ENCODE results near the gene ADCYAP1R1. TPM values are rescaled to one million over a fixed set of nuclear protein-coding genes. Genes with fewer than 3 reads are reported as not detected.

ADCYAP1R1 gene
- total and polyA plus RNA-seq, 2 of the 8 experiments (the other 6 are each of a cell fraction or from before 2014, with no cell fraction given): 14.4 to 14.6 TPM

GRCh38 chr7:31028417-31028992 lies 23.6 kb upstream of the ADCYAP1R1 start:
- CTCF ChIA-PET (ENCODE audit: partially characterized antibody): interaction anchor here (0.7 to 52.0 kb wide), 7 partner anchors 11 to 145 kb away, joined by 3 to 880 read pairs (median 10); partner anchors contain the start of gene ADCYAP1R1
- FAIRE-seq: no peak
- H3K79me2 ChIP-seq (ENCODE audit: control insufficient read depth in 1 of 2, insufficient read depth in 2 of 2, low read length in 2 of 2): no peaks in the 10 kb centered on the region
- DNase-seq (ENCODE audit: low read depth in 1 of 2, low spot score in 2 of 2): no peak
- no peak overlapping the region for H2BK20ac ChIP-seq (ENCODE audit: low read length)
- no peaks in the 10 kb centered on the region for H3K9me3 ChIP-seq (ENCODE audit: insufficient read depth in 2 of 2, low read depth in 1 of 2, low read length in 1 of 2)
- no peak overlapping the region for H3K4me3 ChIP-seq (ENCODE audit: extremely low read depth in 1 of 4, insufficient read depth in 2 of 4, low read depth in 3 of 4, low read length in 4 of 4)
- POLR2A ChIA-PET (ENCODE audit: partially characterized antibody): no interaction called here
- no peak overlapping the region for H2AK5ac ChIP-seq (ENCODE audit: low read depth, low read length)
- H2BK12ac ChIP-seq (ENCODE audit: low read depth, low read length): peak overlapping the region; percentile 50; the same call in 1 of the 2 replicates
- peaks cover 3 to 10% (median 6%) of the 10 kb centered on the region in 4 experiments for H3K4me1 ChIP-seq (replicated peaks in 1 of 4; ENCODE audit: control insufficient read depth in 3 of 4, insufficient read depth in 4 of 4, low read length in 3 of 4)
- H3K27me3 ChIP-seq (replicated peaks in 1 of 4; ENCODE audit: control insufficient read depth in 3 of 4, extremely low read depth in 1 of 4, insufficient read depth in 3 of 4, low read length in 3 of 4): no peaks in the 10 kb centered on the region
- 95% methylated on average over 18 of the region's 18 CpGs; no CpG with 5 or more reads in 1 of the 2 experiments for WGBS, 2 experiments (ENCODE audit: extremely low coverage in 1 of 2, insufficient coverage in 1 of 2, insufficient read length in 1 of 2, insufficient replicate concordance in 2 of 2, low coverage in 1 of 2, low lambda C conversion rate in 2 of 2, missing lambda C conversion rate in 1 of 2)
- no peak overlapping the region for H2BK120ac ChIP-seq (replicated peaks; ENCODE audit: low read depth, low read length)
- H4K8ac ChIP-seq (ENCODE audit: extremely low read depth, insufficient read depth, low read length): no peak overlapping the region
- TF ChIP-seq SAP30 (IDR thresholded peaks at IDR 0.05; ENCODE audit: insufficient read depth, insufficient replicate concordance, low read length): no peak
- TF ChIP-seq SIN3A (conservative IDR thresholded peaks at IDR 0.05 in 1 of 2, IDR thresholded peaks at IDR 0.05 in 1 of 2; ENCODE audit: low read depth in 1 of 2, low read length in 2 of 2): no peak
- TF ChIP-seq, protein P1, sequence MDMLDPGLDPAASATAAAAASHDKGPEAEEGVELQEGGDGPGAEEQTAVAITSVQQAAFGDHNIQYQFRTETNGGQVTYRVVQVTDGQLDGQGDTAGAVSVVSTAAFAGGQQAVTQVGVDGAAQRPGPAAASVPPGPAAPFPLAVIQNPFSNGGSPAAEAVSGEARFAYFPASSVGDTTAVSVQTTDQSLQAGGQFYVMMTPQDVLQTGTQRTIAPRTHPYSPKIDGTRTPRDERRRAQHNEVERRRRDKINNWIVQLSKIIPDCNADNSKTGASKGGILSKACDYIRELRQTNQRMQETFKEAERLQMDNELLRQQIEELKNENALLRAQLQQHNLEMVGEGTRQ (IDR thresholded peaks at IDR 0.05; ENCODE audit: low read length): no peak
- no peak for TF ChIP-seq RFX5 (IDR thresholded peaks at IDR 0.05; ENCODE audit: borderline replicate concordance, low read depth, low read length)
- no peak for TF ChIP-seq POLR2AphosphoS5 (IDR thresholded peaks at IDR 0.05; ENCODE audit: low read depth, low read length)
- TF ChIP-seq, protein P2, sequence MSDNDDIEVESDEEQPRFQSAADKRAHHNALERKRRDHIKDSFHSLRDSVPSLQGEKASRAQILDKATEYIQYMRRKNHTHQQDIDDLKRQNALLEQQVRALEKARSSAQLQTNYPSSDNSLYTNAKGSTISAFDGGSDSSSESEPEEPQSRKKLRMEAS (IDR thresholded peaks at IDR 0.05): no peak
- TF ChIP-seq POLR2A (IDR thresholded peaks at IDR 0.05; ENCODE audit: control extremely low read depth in 1 of 2, low read depth in 2 of 2, low read length in 2 of 2): no peak
- H3K14ac ChIP-seq (ENCODE audit: insufficient read length): no peak overlapping the region
- no peak overlapping the region for H3K9ac ChIP-seq (replicated peaks in 1 of 4; ENCODE audit: extremely low read depth in 1 of 4, low read depth in 3 of 4, low read length in 3 of 4)
- H3K79me1 ChIP-seq (ENCODE audit: low read depth, low read length): no peaks in the 10 kb centered on the region; the same call in 1 of the 2 replicates
- H3K23me2 ChIP-seq (ENCODE audit: low read depth, low read length): no peaks in the 10 kb centered on the region
- H3K4me2 ChIP-seq (ENCODE audit: insufficient read depth in 1 of 2, low read depth in 2 of 2, low read length in 2 of 2): no peak overlapping the region
- H3K23ac ChIP-seq (ENCODE audit: insufficient read length): no peak overlapping the region
- H3K36me3 ChIP-seq (ENCODE audit: control insufficient read depth in 2 of 4, insufficient read depth in 4 of 4, low read length in 3 of 4): no peaks in the 10 kb centered on the region
- H2AFZ ChIP-seq (ENCODE audit: low read length): no peak overlapping the region
- H2BK5ac ChIP-seq (ENCODE audit: low read depth, low read length): no peak overlapping the region
- H4K20me1 ChIP-seq (replicated peaks in 1 of 2; ENCODE audit: control insufficient read depth in 1 of 2, insufficient read depth in 2 of 2, low read length in 2 of 2): no peaks in the 10 kb centered on the region
- no peak overlapping the region; the same call in 1 of the 2 replicates for H3K18ac ChIP-seq (ENCODE audit: extremely low read depth, low read length)
- no peak overlapping the region for H3K56ac ChIP-seq (replicated peaks; ENCODE audit: insufficient read length, low read depth, low read length)
- no peak overlapping the region for H3K27ac ChIP-seq (ENCODE audit: low read depth, low read length)
- H4K91ac ChIP-seq (replicated peaks; ENCODE audit: insufficient read length, low read length): no peak overlapping the region
- H4K5ac ChIP-seq (ENCODE audit: insufficient read length, low read depth, low read length): no peak overlapping the region
- H3K4ac ChIP-seq (replicated peaks; ENCODE audit: insufficient read length, low read depth, low read length): peak overlapping the region; percentile 16
- no peak overlapping the region for H2BK15ac ChIP-seq (ENCODE audit: low read length)
